Cardiac fibroblast (primary cell): ENCODE results near the gene CHST7.

Experiments used
- DNase-seq, 2 donors: peaks; one replicate each; pipeline versions ENCODE4 v3.0.0 to v3.0.0-alpha.2; 2010; ENCODE audit warnings: low read depth in 2 of 2
- H3K4me3 ChIP-seq, 2 donors: replicated peaks in 1 of 2; 1 replicate in 1 of 2; 2 replicates in 1 of 2; pipeline ENCODE4 v1.5.1; 2011; ENCODE audit warnings: low read depth in 2 of 2, low read length in 2 of 2, mild to moderate bottlenecking in 2 of 2, moderate library complexity in 1 of 2
- CTCF ChIP-seq: IDR thresholded peaks from one replicate; pipeline ENCODE4 v1.5.1; 2011; ENCODE audit warnings: low read depth, mild to moderate bottlenecking, low read length, inconsistent platforms

CHST7 gene

GRCh38 chrX:46580613-46581012, 7.0 kb downstream of the CHST7 start:
- no peak for DNase-seq
- no peak for TF ChIP-seq CTCF
- H3K4me3 ChIP-seq, result no peak overlapping the region

- DNase-seq, result peak; percentile 50 to 79
- TF ChIP-seq CTCF, result no peak
- no peak overlapping the region for H3K4me3 ChIP-seq
Measured at GRCh38 chrX:46582325-46582724, 8.8 kb downstream of the CHST7 start.

- DNase-seq, result peak; percentile 83 to 94
- no peak for TF ChIP-seq CTCF
- H3K4me3 ChIP-seq, result no peak overlapping the region
Measured at GRCh38 chrX:46582966-46583365, 9.4 kb downstream of the CHST7 start.

DNA sequence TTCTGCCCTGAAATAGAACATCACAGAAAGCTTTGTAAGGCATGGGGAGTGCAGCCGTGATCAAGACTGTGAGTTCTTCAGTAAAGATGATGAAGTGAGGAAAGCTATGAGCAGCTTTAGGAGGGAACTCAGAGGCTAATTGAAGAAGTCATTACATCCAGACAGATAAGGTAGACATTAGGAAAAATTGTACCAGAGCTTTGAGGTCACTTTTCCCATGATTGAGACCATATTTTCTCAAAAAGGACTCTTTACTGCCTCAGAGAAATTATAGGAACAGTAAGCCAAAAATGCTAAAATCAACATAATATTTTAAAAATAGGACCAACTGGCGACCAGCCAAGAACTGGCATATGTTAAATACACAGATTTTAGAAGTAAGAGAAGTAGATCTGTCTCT, 11.2 kb downstream of the CHST7 start:
- no peak overlapping the region for H3K4me3 ChIP-seq

DNA sequence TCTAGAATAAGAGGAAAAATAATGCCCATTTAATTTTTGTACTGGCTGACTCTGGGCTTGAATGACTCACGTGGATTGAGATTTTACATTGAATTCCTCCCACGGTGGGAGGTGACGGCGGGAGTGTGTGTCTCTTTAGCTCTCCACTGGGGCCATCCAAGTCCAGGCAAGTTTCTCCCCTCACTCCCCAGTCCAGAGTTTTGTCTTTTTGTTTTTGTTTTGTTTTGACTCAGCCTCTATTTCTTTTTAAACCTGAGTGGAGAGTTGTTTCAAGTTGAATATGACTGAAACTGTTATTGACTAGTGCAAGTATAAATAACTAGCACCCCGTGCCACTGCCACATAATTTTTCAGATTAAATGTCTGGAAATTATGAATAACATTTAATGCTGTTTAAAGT, 13.6 kb downstream of the CHST7 start:
- TF ChIP-seq CTCF, result no peak
- no peak overlapping the region for H3K4me3 ChIP-seq
- peak; percentile 58 to 81 for DNase-seq

More for the DNA sequence above, 11.2 kb downstream of the CHST7 start:
- no peak for DNase-seq
- TF ChIP-seq CTCF, result no peak

DNA sequence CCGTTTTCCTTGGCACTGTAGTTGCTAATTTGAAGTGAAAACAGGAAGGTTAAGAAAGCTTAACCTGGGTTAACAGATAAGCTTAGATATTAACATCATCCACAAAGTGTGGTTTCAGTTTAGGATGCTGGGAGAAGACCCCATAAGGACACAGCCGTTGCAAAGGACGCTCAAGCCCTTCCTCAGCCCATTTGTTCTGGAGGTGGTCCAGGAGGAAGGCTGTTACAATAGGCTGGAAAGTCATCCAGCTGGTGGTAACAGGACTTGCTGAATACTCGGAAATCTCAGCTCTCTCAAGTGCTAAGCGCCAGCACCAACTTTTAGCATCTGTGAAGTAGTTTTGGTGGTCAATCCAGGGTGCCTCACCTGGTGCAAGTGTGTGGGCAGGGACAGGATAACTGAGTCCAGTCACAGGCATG, 14.2 kb downstream of the CHST7 start:
- H3K4me3 ChIP-seq, result peak overlapping the region in 1 of 2 donors; percentile 18
- peak; percentile 58 to 62 for DNase-seq
- no peak for TF ChIP-seq CTCF

- DNase-seq, result peak; percentile 83 to 86
- no peak for TF ChIP-seq CTCF
- H3K4me3 ChIP-seq, result no peak overlapping the region
Measured at GRCh38 chrX:46588263-46588662, 14.7 kb downstream of the CHST7 start.
